Measurements from ENCODE around the gene PRLH. TPM values are rescaled to one million over a fixed set of nuclear protein-coding genes. Genes with fewer than 3 reads are reported as not detected.
A peak's percentile ranks its signal among the peaks of the same experiment; 100 is the strongest.

The PRLH gene
- total RNA-seq, 1 experiment from 2014 or later = not detected

DNA sequence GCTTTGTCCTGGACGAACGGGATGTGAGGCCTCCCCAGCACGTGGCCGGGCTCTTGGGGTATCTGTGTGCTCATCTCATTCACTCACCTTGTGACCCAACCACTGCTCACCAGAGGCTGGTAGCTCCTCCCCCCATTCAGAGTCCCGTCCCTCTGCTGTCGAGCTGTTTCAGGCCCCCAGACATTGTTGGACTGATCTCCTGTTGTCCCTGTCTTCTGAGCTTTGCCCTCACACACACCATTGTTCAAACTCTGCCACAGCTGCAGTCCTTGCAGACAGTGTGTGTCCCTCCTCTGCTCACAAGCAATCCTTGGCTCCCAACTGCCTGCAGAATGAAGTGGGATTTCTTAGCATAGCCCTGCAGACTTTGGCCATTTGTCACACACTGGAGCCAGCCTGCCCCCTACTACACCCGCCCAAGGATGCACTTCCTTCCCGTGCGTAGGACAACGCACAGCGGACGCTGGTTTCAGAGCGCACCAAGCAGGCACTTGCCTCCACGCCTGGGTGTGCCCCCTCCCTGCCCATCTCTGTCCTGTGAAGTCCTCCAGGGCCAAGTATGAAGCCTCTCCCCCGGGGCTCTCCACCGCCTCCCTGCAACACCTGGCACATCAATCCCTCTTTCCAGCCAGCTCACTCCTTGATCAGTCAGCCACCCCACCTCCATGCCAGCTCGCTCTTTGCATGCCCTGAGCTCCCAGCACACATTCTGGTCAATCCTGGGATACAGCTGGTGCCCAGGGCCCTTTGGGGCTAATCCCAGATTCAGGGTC lies 16.5 kb upstream of the PRLH start (continued):
- TF ChIP-seq MYBL2 (CRISPR knock-in tag; IDR thresholded peaks at IDR 0.05) = no peak
- no peak for TF ChIP-seq NR2C2 (CRISPR knock-in tag; IDR thresholded peaks at IDR 0.05)
- no peak for TF ChIP-seq ZNF219 (CRISPR knock-in tag; IDR thresholded peaks at IDR 0.05; ENCODE audit: borderline replicate concordance)

DNA sequence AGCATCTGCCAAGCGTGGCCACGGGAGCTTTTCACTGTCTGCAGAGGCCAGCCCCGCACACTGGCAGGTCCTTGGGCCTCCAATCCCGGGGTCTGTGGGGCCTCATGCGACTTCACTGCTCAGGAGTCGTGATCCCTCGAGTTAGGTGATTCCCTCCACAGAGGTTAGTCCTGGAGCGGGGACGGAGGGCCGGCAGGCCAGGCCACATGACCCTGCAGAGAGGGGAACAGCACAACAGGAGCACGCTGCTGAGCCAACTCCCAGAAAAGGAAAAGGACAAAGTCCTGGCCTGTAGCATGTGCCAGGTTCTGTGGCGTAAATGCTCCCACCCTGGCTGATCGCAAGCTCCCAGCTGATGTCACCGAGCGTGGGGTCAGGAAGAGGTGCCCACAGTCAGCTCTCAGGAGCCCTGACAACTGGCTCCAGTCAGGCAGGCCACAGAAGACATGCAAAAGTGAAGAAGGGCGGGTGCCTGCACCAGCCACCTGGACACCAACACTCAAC lies 15.3 kb upstream of the PRLH start:
- Mint-ChIP-seq H3K9me3 (peaks cover 32% of the 10 kb centered on the region), H3K36me3 (peaks cover 32% of the 10 kb centered on the region)
- DNase-seq (ENCODE audit: low spot score) = no peak

DNA sequence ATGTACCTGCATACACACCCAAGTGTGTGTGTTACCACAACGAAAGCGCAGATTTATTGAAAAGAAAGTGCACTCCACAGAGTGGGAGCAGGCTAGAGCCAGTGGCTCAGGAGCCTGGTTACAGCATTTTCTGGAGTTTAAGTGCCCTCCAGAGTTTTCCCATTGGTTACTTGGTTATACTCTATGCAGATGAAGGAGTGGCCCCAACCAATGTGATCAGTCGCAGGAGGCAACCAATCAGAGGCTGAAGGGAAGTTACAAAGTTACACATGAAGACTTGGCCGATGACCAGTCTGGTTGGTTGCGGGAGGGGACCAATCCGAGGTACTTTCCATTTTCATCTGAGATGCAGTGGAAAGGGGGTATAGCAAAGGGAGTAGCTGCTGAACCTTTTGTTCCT lies 13.5 kb upstream of the PRLH start:
- peaks cover 34% of the 10 kb centered on the region for H3K9me3 Mint-ChIP-seq
- H3K36me3 Mint-ChIP-seq = peaks cover 35% of the 10 kb centered on the region
- H3K27me3 Mint-ChIP-seq (ENCODE audit: low read depth) = peaks cover under 1% of the 10 kb centered on the region
- no peak for TF ChIP-seq TEAD1 (CRISPR knock-in tag; IDR thresholded peaks at IDR 0.05)
- TF ChIP-seq, protein P1, sequence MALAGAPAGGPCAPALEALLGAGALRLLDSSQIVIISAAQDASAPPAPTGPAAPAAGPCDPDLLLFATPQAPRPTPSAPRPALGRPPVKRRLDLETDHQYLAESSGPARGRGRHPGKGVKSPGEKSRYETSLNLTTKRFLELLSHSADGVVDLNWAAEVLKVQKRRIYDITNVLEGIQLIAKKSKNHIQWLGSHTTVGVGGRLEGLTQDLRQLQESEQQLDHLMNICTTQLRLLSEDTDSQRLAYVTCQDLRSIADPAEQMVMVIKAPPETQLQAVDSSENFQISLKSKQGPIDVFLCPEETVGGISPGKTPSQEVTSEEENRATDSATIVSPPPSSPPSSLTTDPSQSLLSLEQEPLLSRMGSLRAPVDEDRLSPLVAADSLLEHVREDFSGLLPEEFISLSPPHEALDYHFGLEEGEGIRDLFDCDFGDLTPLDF (CRISPR knock-in tag; IDR thresholded peaks at IDR 0.05) = no peak
- H3K27ac Mint-ChIP-seq = no peak overlapping the region
- ChIA-PET POLR2A (no interaction called here), CTCF (no interaction called here)
- peaks cover under 1% of the 10 kb centered on the region; the same call in 1 of the 2 replicates for H3K4me1 Mint-ChIP-seq
- DNase-seq (ENCODE audit: low spot score) (no peak), ATAC-seq (peak; percentile 26; the same call in 1 of the 2 replicates)
- no peak overlapping the region for H3K4me3 Mint-ChIP-seq

More for the DNA sequence above, 15.3 kb upstream of the PRLH start:
- TF ChIP-seq, protein P2, sequence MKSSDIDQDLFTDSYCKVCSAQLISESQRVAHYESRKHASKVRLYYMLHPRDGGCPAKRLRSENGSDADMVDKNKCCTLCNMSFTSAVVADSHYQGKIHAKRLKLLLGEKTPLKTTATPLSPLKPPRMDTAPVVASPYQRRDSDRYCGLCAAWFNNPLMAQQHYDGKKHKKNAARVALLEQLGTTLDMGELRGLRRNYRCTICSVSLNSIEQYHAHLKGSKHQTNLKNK (CRISPR knock-in tag; IDR thresholded peaks at IDR 0.05) = no peak
- no peak for TF ChIP-seq RORB (CRISPR knock-in tag; IDR thresholded peaks at IDR 0.05)
- TF ChIP-seq TEAD4 (CRISPR knock-in tag; IDR thresholded peaks at IDR 0.05) = no peak
- TF ChIP-seq JUN (CRISPR knock-in tag; IDR thresholded peaks at IDR 0.05) = no peak
- TF ChIP-seq, protein P3, sequence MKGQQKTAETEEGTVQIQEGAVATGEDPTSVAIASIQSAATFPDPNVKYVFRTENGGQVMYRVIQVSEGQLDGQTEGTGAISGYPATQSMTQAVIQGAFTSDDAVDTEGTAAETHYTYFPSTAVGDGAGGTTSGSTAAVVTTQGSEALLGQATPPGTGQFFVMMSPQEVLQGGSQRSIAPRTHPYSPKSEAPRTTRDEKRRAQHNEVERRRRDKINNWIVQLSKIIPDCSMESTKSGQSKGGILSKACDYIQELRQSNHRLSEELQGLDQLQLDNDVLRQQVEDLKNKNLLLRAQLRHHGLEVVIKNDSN (CRISPR knock-in tag; IDR thresholded peaks at IDR 0.05) = no peak
- TF ChIP-seq ZNF671 (CRISPR knock-in tag; IDR thresholded peaks at IDR 0.05) = no peak
- no peak for TF ChIP-seq SP1 (CRISPR knock-in tag; conservative IDR thresholded peaks at IDR 0.05)
- TF ChIP-seq ZBTB21 (CRISPR knock-in tag; IDR thresholded peaks at IDR 0.05; ENCODE audit: borderline replicate concordance) = no peak
- TF ChIP-seq, protein P4, sequence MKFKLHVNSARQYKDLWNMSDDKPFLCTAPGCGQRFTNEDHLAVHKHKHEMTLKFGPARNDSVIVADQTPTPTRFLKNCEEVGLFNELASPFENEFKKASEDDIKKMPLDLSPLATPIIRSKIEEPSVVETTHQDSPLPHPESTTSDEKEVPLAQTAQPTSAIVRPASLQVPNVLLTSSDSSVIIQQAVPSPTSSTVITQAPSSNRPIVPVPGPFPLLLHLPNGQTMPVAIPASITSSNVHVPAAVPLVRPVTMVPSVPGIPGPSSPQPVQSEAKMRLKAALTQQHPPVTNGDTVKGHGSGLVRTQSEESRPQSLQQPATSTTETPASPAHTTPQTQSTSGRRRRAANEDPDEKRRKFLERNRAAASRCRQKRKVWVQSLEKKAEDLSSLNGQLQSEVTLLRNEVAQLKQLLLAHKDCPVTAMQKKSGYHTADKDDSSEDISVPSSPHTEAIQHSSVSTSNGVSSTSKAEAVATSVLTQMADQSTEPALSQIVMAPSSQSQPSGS (CRISPR knock-in tag; IDR thresholded peaks at IDR 0.05; ENCODE audit: borderline replicate concordance, low read depth) = no peak
- no peak for TF ChIP-seq CREB1 (CRISPR knock-in tag; IDR thresholded peaks at IDR 0.05)
- TF ChIP-seq FOXK1 (CRISPR knock-in tag; IDR thresholded peaks at IDR 0.05) = no peak
- TF ChIP-seq PRRX2 (CRISPR knock-in tag; IDR thresholded peaks at IDR 0.05) = no peak
- TF ChIP-seq, protein P5, sequence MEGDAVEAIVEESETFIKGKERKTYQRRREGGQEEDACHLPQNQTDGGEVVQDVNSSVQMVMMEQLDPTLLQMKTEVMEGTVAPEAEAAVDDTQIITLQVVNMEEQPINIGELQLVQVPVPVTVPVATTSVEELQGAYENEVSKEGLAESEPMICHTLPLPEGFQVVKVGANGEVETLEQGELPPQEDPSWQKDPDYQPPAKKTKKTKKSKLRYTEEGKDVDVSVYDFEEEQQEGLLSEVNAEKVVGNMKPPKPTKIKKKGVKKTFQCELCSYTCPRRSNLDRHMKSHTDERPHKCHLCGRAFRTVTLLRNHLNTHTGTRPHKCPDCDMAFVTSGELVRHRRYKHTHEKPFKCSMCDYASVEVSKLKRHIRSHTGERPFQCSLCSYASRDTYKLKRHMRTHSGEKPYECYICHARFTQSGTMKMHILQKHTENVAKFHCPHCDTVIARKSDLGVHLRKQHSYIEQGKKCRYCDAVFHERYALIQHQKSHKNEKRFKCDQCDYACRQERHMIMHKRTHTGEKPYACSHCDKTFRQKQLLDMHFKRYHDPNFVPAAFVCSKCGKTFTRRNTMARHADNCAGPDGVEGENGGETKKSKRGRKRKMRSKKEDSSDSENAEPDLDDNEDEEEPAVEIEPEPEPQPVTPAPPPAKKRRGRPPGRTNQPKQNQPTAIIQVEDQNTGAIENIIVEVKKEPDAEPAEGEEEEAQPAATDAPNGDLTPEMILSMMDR (IDR thresholded peaks at IDR 0.05) = no peak
- TF ChIP-seq SMAD3 (CRISPR knock-in tag; IDR thresholded peaks at IDR 0.05; ENCODE audit: borderline replicate concordance) = no peak
- no peak for ATAC-seq
- Mint-ChIP-seq H3K4me3 (no peak overlapping the region), H3K27ac (no peak overlapping the region), H3K27me3 (ENCODE audit: low read depth) (no peaks in the 10 kb centered on the region; the same call in 1 of the 2 replicates), H3K4me1 (peaks cover 10% of the 10 kb centered on the region)
- POLR2A ChIA-PET = no interaction called here
- CTCF ChIA-PET = interaction anchor here (2.5 to 6.0 kb wide), 3 partner anchors 22 to 130 kb away, joined by 7 to 54 read pairs (median 17); no protein-coding TSS in a partner anchor
